Astrocyte (in vitro differentiated cells and primary cell): ENCODE measurements around the gene SFR1. TPM values are rescaled to one million over a fixed set of nuclear protein-coding genes. Genes with fewer than 3 reads are reported as not detected.
A peak's percentile ranks its signal among the peaks of the same experiment; 100 is the strongest.

Source experiments
- DNase-seq: peaks from one replicate; pipeline ENCODE4 v3.0.0-alpha.2; 2010; ENCODE audit warnings: low read depth
- FAIRE-seq: peaks from 2 replicates; lab custom pipeline; 2011; peaks lifted over from hg19 to GRCh38; lab: Jason Lieb, UNC
- H2AFZ ChIP-seq: 2 replicates; pipeline ENCODE4 v1.6.0; 2012; ENCODE audit warnings: low read depth, low read length, inconsistent platforms
- H3K27ac ChIP-seq: 2 replicates; pipeline ENCODE4 v1.5.1; 2011; ENCODE audit warnings: low read depth, low read length, inconsistent platforms
- H3K27me3 ChIP-seq: 2 replicates; pipeline ENCODE4 v1.6.0; 2011; ENCODE audit warnings: low read length, inconsistent platforms; ENCODE audit not compliant: insufficient read depth
- H3K36me3 ChIP-seq: 2 replicates; pipeline ENCODE4 v1.5.1; 2011; ENCODE audit warnings: low read length, inconsistent platforms; ENCODE audit not compliant: insufficient read depth
- H3K4me1 ChIP-seq: 2 replicates; pipeline ENCODE4 v1.5.1; 2011; ENCODE audit warnings: low read length, inconsistent platforms; ENCODE audit not compliant: insufficient read depth
- H3K4me2 ChIP-seq: 2 replicates; pipeline ENCODE4 v1.6.0; 2012; ENCODE audit warnings: low read length, inconsistent platforms
- H3K4me3 ChIP-seq: 2 replicates; pipeline ENCODE4 v1.5.1; 2011; ENCODE audit warnings: low read depth, mild to moderate bottlenecking, low read length, inconsistent platforms; ENCODE audit not compliant: insufficient read depth
- H3K79me2 ChIP-seq: 2 replicates; pipeline ENCODE4 v1.6.0; 2012; ENCODE audit warnings: mild to moderate bottlenecking, low read length, inconsistent platforms; ENCODE audit not compliant: insufficient read depth
- H3K9ac ChIP-seq: 2 replicates; pipeline ENCODE4 v1.6.0; 2012; ENCODE audit warnings: mild to moderate bottlenecking, low read length, inconsistent platforms
- H3K9me3 ChIP-seq: 2 replicates; pipeline ENCODE4 v1.5.1; 2012; ENCODE audit warnings: low read depth, mild to moderate bottlenecking, low read length, inconsistent platforms; ENCODE audit not compliant: insufficient read depth
- H4K20me1 ChIP-seq: 2 replicates; pipeline ENCODE4 v1.6.0; 2012; ENCODE audit warnings: low read length, inconsistent platforms; ENCODE audit not compliant: insufficient read depth
- H3K27ac Mint-ChIP-seq: one replicate; pipeline ENCODE4 v1.8.0; 2021; ENCODE audit warnings: mild to moderate bottlenecking, mixed read lengths; ENCODE audit not compliant: unreplicated experiment
- H3K27me3 Mint-ChIP-seq: one replicate; pipeline ENCODE4 v1.8.0; 2021; ENCODE audit warnings: low read depth, mixed read lengths; ENCODE audit not compliant: unreplicated experiment
- H3K36me3 Mint-ChIP-seq: one replicate; pipeline ENCODE4 v1.8.0; 2021; ENCODE audit warnings: low read depth, mixed read lengths; ENCODE audit not compliant: unreplicated experiment
- H3K4me1 Mint-ChIP-seq: one replicate; pipeline ENCODE4 v1.8.0; 2021; ENCODE audit warnings: low read depth, mixed read lengths; ENCODE audit not compliant: unreplicated experiment
- H3K4me3 Mint-ChIP-seq: one replicate; pipeline ENCODE4 v1.8.0; 2021; ENCODE audit warnings: mild to moderate bottlenecking, moderate library complexity, mixed read lengths; ENCODE audit not compliant: unreplicated experiment
- H3K9me3 Mint-ChIP-seq: one replicate; pipeline ENCODE4 v1.8.0; 2021; ENCODE audit warnings: mild to moderate bottlenecking, mixed read lengths; ENCODE audit not compliant: unreplicated experiment
- CTCF ChIP-seq: IDR thresholded peaks from 2 replicates; pipeline ENCODE4 v1.5.1; 2011; ENCODE audit warnings: low read depth, mild to moderate bottlenecking, inconsistent platforms, low read length, moderate library complexity; ENCODE audit not compliant: insufficient read depth
- EZH2 ChIP-seq: IDR thresholded peaks from 2 replicates; pipeline ENCODE4 v1.6.1; 2012; ENCODE audit warnings: mild to moderate bottlenecking, low read length, inconsistent platforms; ENCODE audit not compliant: insufficient read depth
- total RNA-seq: library from RNA; stranded (reverse); gene quantifications from 2 replicates; pipeline ENCODE4 v1.2.1, GENCODE V29; 2021

SFR1 gene
- total RNA-seq, 1 donor from 2014 or later = 3.6 TPM

GRCh38 chr10:104139221-104139620 is 17.2 kb downstream of the SFR1 start:
- H3K27me3 Mint-ChIP-seq = no peaks in the 10 kb centered on the region
- H3K4me1 ChIP-seq = no peaks in the 10 kb centered on the region
- DNase-seq (no peak), FAIRE-seq (no peak)
- H3K27ac ChIP-seq = no peak overlapping the region
- H3K79me2 ChIP-seq = no peaks in the 10 kb centered on the region
- H3K9me3 ChIP-seq = no peaks in the 10 kb centered on the region
- H3K36me3 Mint-ChIP-seq = no peaks in the 10 kb centered on the region
- no peak overlapping the region for H3K27ac Mint-ChIP-seq
- H3K4me2 ChIP-seq = no peak overlapping the region
- no peaks in the 10 kb centered on the region for H3K9me3 Mint-ChIP-seq
- H3K27me3 ChIP-seq = no peaks in the 10 kb centered on the region
- H3K4me3 ChIP-seq = no peak overlapping the region
- no peaks in the 10 kb centered on the region for H3K36me3 ChIP-seq
- no peak overlapping the region for H3K4me3 Mint-ChIP-seq
- H2AFZ ChIP-seq = no peak overlapping the region
- no peaks in the 10 kb centered on the region for H3K4me1 Mint-ChIP-seq
- TF ChIP-seq EZH2 = no peak
- peak; percentile 23 for TF ChIP-seq CTCF
- H4K20me1 ChIP-seq = no peaks in the 10 kb centered on the region
- no peak overlapping the region for H3K9ac ChIP-seq

- H3K4me1 Mint-ChIP-seq = no peaks in the 10 kb centered on the region
Observed at GRCh38 chr10:104142081-104142480, 20.1 kb downstream of the SFR1 start.

More at GRCh38 chr10:104142081-104142480, 20.1 kb downstream of the SFR1 start:
- FAIRE-seq (no peak), DNase-seq (no peak)
- no peaks in the 10 kb centered on the region for H3K79me2 ChIP-seq
- TF ChIP-seq CTCF (no peak), EZH2 (no peak)
- peaks cover 4% of the 10 kb centered on the region for H3K27me3 ChIP-seq
- H3K4me1 ChIP-seq = no peaks in the 10 kb centered on the region
- H3K4me2 ChIP-seq = no peak overlapping the region
- Mint-ChIP-seq H3K27ac (no peak overlapping the region), H3K4me3 (no peak overlapping the region), H3K36me3 (no peaks in the 10 kb centered on the region), H3K27me3 (no peaks in the 10 kb centered on the region), H3K9me3 (no peaks in the 10 kb centered on the region)
- H2AFZ ChIP-seq = no peak overlapping the region
- no peaks in the 10 kb centered on the region for H3K9me3 ChIP-seq
- H3K36me3 ChIP-seq = no peaks in the 10 kb centered on the region
- no peak overlapping the region for H3K4me3 ChIP-seq
- no peak overlapping the region for H3K27ac ChIP-seq
- H4K20me1 ChIP-seq = no peaks in the 10 kb centered on the region
- no peak overlapping the region for H3K9ac ChIP-seq
